Measurements from ENCODE around the gene NCKAP5.

Gene NCKAP5

GRCh38 chr2:132859590-132859989 lies 708.7 kb downstream of the NCKAP5 start:
- TF ChIP-seq ARNT (IDR thresholded peaks at IDR 0.05) (no peak), PKNOX1 (IDR thresholded peaks at IDR 0.05) (no peak), L3MBTL2 (conservative IDR thresholded peaks at IDR 0.05) (no peak), CTBP1 (IDR thresholded peaks at IDR 0.05; ENCODE audit: borderline replicate concordance) (no peak), ZNF384 (IDR thresholded peaks at IDR 0.05) (no peak), LEF1 (IDR thresholded peaks at IDR 0.05; ENCODE audit: borderline replicate concordance) (no peak), BHLHE40 (IDR thresholded peaks at IDR 0.05; ENCODE audit: borderline replicate concordance) (no peak), TARDBP (IDR thresholded peaks at IDR 0.05) (no peak), HDGF (IDR thresholded peaks at IDR 0.05; ENCODE audit: borderline replicate concordance) (no peak)
- CTCF ChIA-PET = no interaction called here
- POLR2A ChIA-PET = no interaction called here
- DNase-seq (ENCODE audit: extremely low spot score) = no peak

GRCh38 chr2:132857319-132857718 lies 710.9 kb downstream of the NCKAP5 start:
- CTCF ChIA-PET = no interaction called here
- POLR2A ChIA-PET = no interaction called here
- DNase-seq (ENCODE audit: extremely low spot score) = no peak
- TF ChIP-seq FOXM1 (IDR thresholded peaks at IDR 0.05; ENCODE audit: borderline replicate concordance) = no peak
- no peak for TF ChIP-seq LEF1 (IDR thresholded peaks at IDR 0.05; ENCODE audit: borderline replicate concordance)
- TF ChIP-seq FOXA1 (IDR thresholded peaks at IDR 0.05) = no peak
- TF ChIP-seq NFRKB (IDR thresholded peaks at IDR 0.05) = no peak
- no peak for TF ChIP-seq SUZ12 (IDR thresholded peaks at IDR 0.05)

GRCh38 chr2:132850688-132851087 lies 717.6 kb downstream of the NCKAP5 start:
- no peak for DNase-seq (ENCODE audit: extremely low spot score)
- POLR2A ChIA-PET = no interaction called here
- CTCF ChIA-PET = no interaction called here
- no peak for TF ChIP-seq BHLHE40 (IDR thresholded peaks at IDR 0.05; ENCODE audit: borderline replicate concordance)
- no peak for TF ChIP-seq L3MBTL2 (conservative IDR thresholded peaks at IDR 0.05)
- TF ChIP-seq HDGF (IDR thresholded peaks at IDR 0.05; ENCODE audit: borderline replicate concordance) = no peak
- no peak for TF ChIP-seq LEF1 (IDR thresholded peaks at IDR 0.05; ENCODE audit: borderline replicate concordance)
- no peak for TF ChIP-seq PKNOX1 (IDR thresholded peaks at IDR 0.05)
- TF ChIP-seq CTBP1 (IDR thresholded peaks at IDR 0.05; ENCODE audit: borderline replicate concordance) = no peak

GRCh38 chr2:132849118-132849517 lies 719.1 kb downstream of the NCKAP5 start:
- ChIA-PET POLR2A (no interaction called here), CTCF (no interaction called here)
- no peak for DNase-seq (ENCODE audit: extremely low spot score)
- TF ChIP-seq HDGF (IDR thresholded peaks at IDR 0.05; ENCODE audit: borderline replicate concordance) = no peak
- TF ChIP-seq PKNOX1 (IDR thresholded peaks at IDR 0.05) = no peak

- CTCF ChIA-PET = no interaction called here
- TF ChIP-seq LEF1 (IDR thresholded peaks at IDR 0.05; ENCODE audit: borderline replicate concordance) = no peak
- no peak for TF ChIP-seq TARDBP (IDR thresholded peaks at IDR 0.05)
- POLR2A ChIA-PET = no interaction called here
- DNase-seq (ENCODE audit: extremely low spot score) = no peak
Observed at GRCh38 chr2:132845339-132845738, 722.9 kb downstream of the NCKAP5 start.

GRCh38 chr2:132844585-132844984 lies 723.7 kb downstream of the NCKAP5 start:
- DNase-seq (ENCODE audit: extremely low spot score) = no peak
- TF ChIP-seq PKNOX1 (IDR thresholded peaks at IDR 0.05) = no peak
- TF ChIP-seq SP1 (IDR thresholded peaks at IDR 0.05) = no peak
- no peak for TF ChIP-seq ZNF384 (IDR thresholded peaks at IDR 0.05)
- TF ChIP-seq LEF1 (IDR thresholded peaks at IDR 0.05; ENCODE audit: borderline replicate concordance) = no peak
- no peak for TF ChIP-seq ARNT (IDR thresholded peaks at IDR 0.05)
- TF ChIP-seq L3MBTL2 (conservative IDR thresholded peaks at IDR 0.05) = no peak
- TF ChIP-seq SUZ12 (IDR thresholded peaks at IDR 0.05) = no peak
- TF ChIP-seq BHLHE40 (IDR thresholded peaks at IDR 0.05; ENCODE audit: borderline replicate concordance) = no peak
- no peak for TF ChIP-seq FOXA1 (IDR thresholded peaks at IDR 0.05)
- no peak for TF ChIP-seq HDGF (IDR thresholded peaks at IDR 0.05; ENCODE audit: borderline replicate concordance)
- no peak for TF ChIP-seq FOXM1 (IDR thresholded peaks at IDR 0.05; ENCODE audit: borderline replicate concordance)
- no peak for TF ChIP-seq NFRKB (IDR thresholded peaks at IDR 0.05)
- no peak for TF ChIP-seq CTBP1 (IDR thresholded peaks at IDR 0.05; ENCODE audit: borderline replicate concordance)
- POLR2A ChIA-PET = no interaction called here
- CTCF ChIA-PET = no interaction called here

GRCh38 chr2:132837769-132838168 lies 730.5 kb downstream of the NCKAP5 start:
- no peak for TF ChIP-seq FOXK2 (IDR thresholded peaks at IDR 0.05)
- no peak for TF ChIP-seq LEF1 (IDR thresholded peaks at IDR 0.05; ENCODE audit: borderline replicate concordance)
- no peak for TF ChIP-seq NFRKB (IDR thresholded peaks at IDR 0.05)
- TF ChIP-seq PKNOX1 (IDR thresholded peaks at IDR 0.05) = no peak
- TF ChIP-seq CTBP1 (IDR thresholded peaks at IDR 0.05; ENCODE audit: borderline replicate concordance) = no peak
- no peak for TF ChIP-seq BHLHE40 (IDR thresholded peaks at IDR 0.05; ENCODE audit: borderline replicate concordance)
- TF ChIP-seq ZNF384 (IDR thresholded peaks at IDR 0.05) = no peak
- no peak for TF ChIP-seq TARDBP (IDR thresholded peaks at IDR 0.05)
- no peak for TF ChIP-seq HDGF (IDR thresholded peaks at IDR 0.05; ENCODE audit: borderline replicate concordance)
- no peak for TF ChIP-seq FOXA1 (IDR thresholded peaks at IDR 0.05)
- no peak for TF ChIP-seq SP1 (IDR thresholded peaks at IDR 0.05)
- TF ChIP-seq L3MBTL2 (conservative IDR thresholded peaks at IDR 0.05) = no peak
- TF ChIP-seq ARNT (IDR thresholded peaks at IDR 0.05) = no peak
- no peak for TF ChIP-seq SUZ12 (IDR thresholded peaks at IDR 0.05)
- TF ChIP-seq FOXM1 (IDR thresholded peaks at IDR 0.05; ENCODE audit: borderline replicate concordance) = no peak
- TF ChIP-seq ELF4 (IDR thresholded peaks at IDR 0.05) = no peak
- ChIA-PET CTCF (no interaction called here), POLR2A (no interaction called here)
- DNase-seq (ENCODE audit: extremely low spot score) = no peak

All from HEK293T (cell line).